ENCODE data around the gene SCN4A. TPM values are rescaled to one million over a fixed set of nuclear protein-coding genes. Genes with fewer than 3 reads are reported as not detected.

SCN4A gene
- total and polyA plus RNA-seq, 2 of the 13 experiments (the other 11 are each of a cell fraction or from before 2014, with no cell fraction given) = 0.02 to 0.03 TPM

DNA sequence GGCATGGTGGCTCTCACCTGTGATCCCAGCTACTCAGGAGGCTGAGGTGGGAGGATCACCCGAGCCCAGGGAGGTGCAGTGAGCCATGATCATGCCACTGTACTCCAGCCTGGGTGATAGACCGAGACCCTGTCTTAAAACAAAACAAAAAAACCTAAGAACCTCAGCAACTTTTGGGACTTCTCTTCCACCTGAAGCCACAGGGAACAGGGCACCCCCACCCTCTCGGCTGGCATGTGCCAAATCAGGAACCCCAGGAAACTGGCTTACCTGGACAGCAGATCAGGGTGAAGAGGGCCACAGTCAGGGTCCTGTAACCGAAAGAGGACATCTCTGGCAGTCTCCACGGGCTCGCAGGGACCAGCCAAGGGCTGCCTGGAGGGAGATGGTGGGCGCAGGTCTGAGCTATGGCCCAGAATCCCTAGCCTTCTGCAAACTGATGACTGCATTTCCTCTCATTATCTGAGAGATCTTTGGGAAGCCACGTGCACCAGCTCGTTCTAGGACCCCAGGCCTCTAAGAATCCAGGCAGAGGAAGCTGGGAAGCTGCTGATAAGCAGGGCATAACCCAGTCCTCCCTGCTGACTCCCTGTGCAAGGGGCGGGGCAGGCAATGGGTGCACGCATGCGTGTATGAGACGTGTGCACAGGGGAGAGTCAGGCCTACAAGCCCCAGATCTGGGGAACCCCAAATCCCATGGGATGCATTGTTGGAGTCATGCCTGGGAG, 33.8 kb upstream of the SCN4A start (continued):
- TF ChIP-seq RARA (CRISPR knock-in tag; IDR thresholded peaks at IDR 0.05) = 0 out of 2 replicates have a peak, but pooled peaks have one; percentile 9
- no peak for TF ChIP-seq FOXA3 (CRISPR knock-in tag; IDR thresholded peaks at IDR 0.05)
- TF ChIP-seq ZNF543 (CRISPR knock-in tag; IDR thresholded peaks at IDR 0.05) = no peak
- TF ChIP-seq ZFYVE20 (CRISPR knock-in tag; IDR thresholded peaks at IDR 0.05; ENCODE audit: borderline replicate concordance, low read depth) = no peak
- 0 out of 2 replicates have a peak, but pooled peaks have one; percentile 26 for TF ChIP-seq CHCHD3 (CRISPR knock-in tag; IDR thresholded peaks at IDR 0.05)
- TF ChIP-seq ZNF180 (CRISPR knock-in tag; IDR thresholded peaks at IDR 0.05; ENCODE audit: borderline replicate concordance, low read depth) = no peak
- TF ChIP-seq, protein P1, sequence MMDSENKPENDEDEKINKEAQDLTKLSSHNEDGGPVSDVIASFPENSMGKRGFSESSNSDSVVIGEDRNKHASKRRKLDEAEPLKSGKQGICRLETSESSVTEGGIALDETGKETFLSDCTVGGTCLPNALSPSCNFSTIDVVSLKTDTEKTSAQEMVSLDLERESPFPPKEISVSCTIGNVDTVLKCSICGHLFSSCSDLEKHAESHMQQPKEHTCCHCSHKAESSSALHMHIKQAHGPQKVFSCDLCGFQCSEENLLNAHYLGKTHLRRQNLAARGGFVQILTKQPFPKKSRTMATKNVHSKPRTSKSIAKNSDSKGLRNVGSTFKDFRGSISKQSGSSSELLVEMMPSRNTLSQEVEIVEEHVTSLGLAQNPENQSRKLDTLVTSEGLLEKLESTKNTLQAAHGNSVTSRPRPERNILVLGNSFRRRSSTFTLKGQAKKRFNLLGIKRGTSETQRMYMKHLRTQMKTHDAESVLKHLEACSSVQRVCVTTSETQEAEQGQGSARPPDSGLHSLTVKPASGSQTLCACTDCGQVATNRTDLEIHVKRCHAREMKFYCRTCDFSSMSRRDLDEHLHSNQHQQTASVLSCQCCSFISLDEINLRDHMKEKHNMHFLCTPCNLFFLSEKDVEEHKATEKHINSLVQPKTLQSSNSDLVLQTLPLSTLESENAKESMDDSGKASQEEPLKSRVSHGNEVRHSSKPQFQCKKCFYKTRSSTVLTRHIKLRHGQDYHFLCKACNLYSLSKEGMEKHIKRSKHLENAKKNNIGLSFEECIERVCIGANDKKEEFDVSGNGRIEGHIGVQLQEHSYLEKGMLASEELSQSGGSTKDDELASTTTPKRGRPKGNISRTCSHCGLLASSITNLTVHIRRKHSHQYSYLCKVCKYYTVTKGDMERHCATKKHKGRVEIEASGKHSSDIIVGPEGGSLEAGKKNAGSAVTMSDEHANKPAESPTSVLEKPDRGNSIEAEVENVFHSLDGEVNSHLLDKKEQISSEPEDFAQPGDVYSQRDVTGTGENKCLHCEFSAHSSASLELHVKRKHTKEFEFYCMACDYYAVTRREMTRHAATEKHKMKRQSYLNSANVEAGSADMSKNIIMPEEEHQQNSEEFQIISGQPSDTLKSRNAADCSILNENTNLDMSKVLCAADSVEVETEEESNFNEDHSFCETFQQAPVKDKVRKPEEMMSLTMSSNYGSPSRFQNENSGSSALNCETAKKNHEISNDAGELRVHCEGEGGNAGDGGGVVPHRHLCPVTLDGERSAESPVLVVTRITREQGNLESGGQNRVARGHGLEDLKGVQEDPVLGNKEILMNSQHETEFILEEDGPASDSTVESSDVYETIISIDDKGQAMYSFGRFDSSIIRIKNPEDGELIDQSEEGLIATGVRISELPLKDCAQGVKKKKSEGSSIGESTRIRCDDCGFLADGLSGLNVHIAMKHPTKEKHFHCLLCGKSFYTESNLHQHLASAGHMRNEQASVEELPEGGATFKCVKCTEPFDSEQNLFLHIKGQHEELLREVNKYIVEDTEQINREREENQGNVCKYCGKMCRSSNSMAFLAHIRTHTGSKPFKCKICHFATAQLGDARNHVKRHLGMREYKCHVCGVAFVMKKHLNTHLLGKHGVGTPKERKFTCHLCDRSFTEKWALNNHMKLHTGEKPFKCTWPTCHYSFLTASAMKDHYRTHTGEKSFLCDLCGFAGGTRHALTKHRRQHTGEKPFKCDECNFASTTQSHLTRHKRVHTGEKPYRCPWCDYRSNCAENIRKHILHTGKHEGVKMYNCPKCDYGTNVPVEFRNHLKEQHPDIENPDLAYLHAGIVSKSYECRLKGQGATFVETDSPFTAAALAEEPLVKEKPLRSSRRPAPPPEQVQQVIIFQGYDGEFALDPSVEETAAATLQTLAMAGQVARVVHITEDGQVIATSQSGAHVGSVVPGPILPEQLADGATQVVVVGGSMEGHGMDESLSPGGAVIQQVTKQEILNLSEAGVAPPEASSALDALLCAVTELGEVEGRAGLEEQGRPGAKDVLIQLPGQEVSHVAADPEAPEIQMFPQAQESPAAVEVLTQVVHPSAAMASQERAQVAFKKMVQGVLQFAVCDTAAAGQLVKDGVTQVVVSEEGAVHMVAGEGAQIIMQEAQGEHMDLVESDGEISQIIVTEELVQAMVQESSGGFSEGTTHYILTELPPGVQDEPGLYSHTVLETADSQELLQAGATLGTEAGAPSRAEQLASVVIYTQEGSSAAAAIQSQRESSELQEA (CRISPR knock-in tag; IDR thresholded peaks at IDR 0.05; ENCODE audit: not compliant biosample characterization) = no peak
- TF ChIP-seq ZNF12 (CRISPR knock-in tag; IDR thresholded peaks at IDR 0.05) = no peak
- TF ChIP-seq, protein P2, sequence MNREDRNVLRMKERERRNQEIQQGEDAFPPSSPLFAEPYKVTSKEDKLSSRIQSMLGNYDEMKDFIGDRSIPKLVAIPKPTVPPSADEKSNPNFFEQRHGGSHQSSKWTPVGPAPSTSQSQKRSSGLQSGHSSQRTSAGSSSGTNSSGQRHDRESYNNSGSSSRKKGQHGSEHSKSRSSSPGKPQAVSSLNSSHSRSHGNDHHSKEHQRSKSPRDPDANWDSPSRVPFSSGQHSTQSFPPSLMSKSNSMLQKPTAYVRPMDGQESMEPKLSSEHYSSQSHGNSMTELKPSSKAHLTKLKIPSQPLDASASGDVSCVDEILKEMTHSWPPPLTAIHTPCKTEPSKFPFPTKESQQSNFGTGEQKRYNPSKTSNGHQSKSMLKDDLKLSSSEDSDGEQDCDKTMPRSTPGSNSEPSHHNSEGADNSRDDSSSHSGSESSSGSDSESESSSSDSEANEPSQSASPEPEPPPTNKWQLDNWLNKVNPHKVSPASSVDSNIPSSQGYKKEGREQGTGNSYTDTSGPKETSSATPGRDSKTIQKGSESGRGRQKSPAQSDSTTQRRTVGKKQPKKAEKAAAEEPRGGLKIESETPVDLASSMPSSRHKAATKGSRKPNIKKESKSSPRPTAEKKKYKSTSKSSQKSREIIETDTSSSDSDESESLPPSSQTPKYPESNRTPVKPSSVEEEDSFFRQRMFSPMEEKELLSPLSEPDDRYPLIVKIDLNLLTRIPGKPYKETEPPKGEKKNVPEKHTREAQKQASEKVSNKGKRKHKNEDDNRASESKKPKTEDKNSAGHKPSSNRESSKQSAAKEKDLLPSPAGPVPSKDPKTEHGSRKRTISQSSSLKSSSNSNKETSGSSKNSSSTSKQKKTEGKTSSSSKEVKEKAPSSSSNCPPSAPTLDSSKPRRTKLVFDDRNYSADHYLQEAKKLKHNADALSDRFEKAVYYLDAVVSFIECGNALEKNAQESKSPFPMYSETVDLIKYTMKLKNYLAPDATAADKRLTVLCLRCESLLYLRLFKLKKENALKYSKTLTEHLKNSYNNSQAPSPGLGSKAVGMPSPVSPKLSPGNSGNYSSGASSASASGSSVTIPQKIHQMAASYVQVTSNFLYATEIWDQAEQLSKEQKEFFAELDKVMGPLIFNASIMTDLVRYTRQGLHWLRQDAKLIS (CRISPR knock-in tag; IDR thresholded peaks at IDR 0.05) = no peak
- TF ChIP-seq ZNF17 (CRISPR knock-in tag; IDR thresholded peaks at IDR 0.05) = no peak
- TF ChIP-seq RELA (CRISPR knock-in tag; IDR thresholded peaks at IDR 0.05) = no peak
- no peak for TF ChIP-seq RBAK (CRISPR knock-in tag; IDR thresholded peaks at IDR 0.05)
- TF ChIP-seq FOXP1 (IDR thresholded peaks at IDR 0.05) = no peak
- no peak for TF ChIP-seq FOXP1 (CRISPR knock-in tag; IDR thresholded peaks at IDR 0.05)
- 0 out of 2 replicates have a peak, but pooled peaks have one; percentile 7 for TF ChIP-seq YEATS2 (CRISPR knock-in tag; IDR thresholded peaks at IDR 0.05; ENCODE audit: borderline replicate concordance)
- no peak for TF ChIP-seq MXD4 (CRISPR knock-in tag; IDR thresholded peaks at IDR 0.05)
- no peak for TF ChIP-seq FOXO1 (CRISPR knock-in tag; IDR thresholded peaks at IDR 0.05)
- no peak for TF ChIP-seq STAG1 (CRISPR knock-in tag; IDR thresholded peaks at IDR 0.05)
- no peak for TF ChIP-seq DPF2 (CRISPR knock-in tag; IDR thresholded peaks at IDR 0.05; ENCODE audit: borderline replicate concordance, low read depth)
- peak; percentile 28; the same call in 1 of the 2 replicates for TF ChIP-seq TAF1 (CRISPR knock-in tag; IDR thresholded peaks at IDR 0.05)

All from HepG2 (cell line).